Measurements from ENCODE around the gene DIO1.

The DIO1 gene

DNA sequence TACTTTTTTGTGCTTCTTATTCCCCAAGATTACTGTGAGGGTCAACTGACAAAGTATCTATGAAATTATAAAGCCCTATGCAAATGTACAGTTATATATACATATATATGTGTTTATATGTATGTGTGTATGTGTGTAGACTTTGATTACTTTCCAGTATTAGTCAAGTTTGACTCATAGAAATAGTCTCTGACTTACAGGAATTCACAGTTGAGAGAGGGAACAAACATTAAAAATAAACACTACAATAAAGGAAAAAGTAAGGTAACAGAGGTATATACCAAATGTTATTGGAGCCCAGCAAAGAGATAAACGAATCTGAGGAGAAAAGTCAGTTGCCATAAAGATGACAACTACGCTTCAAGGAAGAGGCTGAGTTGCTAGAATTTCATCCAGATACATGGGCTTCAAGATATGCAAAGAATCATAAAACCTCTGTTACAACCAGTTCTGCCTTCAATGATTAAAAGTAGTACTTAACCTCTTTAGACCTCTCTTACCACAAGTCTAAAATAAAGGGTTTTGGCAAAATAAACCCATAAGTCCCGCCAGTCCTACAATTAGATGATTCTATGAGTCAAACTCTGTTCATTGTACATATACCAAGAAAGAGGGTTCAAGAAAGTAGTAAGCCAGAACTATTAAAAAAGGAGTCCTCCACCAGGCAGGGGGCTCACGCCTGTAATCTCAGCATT, 44.3 kb downstream of the DIO1 start:
- no peak for DNase-seq

DNA sequence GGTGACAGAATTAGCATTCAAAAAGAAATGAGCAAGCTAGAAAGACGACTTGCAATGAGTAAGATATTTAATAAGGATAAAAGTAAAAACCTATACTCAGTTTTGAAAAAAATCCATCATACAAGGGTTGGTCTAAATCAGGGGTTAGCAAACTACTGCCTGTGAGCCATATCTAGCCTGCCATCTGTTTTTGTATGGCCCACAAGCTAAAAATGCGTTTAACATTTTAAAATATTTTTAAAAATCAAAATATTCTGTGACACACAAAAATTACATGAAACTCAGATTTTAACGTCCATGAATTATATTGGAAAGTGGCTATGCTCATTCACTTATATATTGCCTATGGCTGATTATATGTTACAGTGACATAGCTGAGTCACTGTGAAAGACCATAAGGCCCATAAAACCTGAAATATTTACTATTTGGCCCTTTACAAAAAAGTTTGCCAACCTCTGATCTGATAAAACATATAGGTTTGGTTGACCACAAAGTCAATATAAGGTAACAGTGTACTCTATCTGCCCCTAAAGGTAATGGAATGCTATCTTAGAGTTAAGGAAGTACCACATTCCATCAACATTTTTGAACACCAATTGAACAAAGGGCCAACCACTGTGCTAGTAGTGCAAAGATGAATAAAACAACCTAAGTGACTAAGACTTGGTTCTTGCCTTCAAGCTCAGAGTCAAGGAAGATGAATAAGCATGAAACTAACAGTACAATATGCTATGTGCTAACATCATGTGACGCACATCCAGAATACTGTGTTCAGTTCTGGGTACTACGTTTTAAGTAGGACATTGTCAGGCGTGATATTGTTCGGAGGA, 48.4 kb downstream of the DIO1 start:
- no peak for DNase-seq

DNA sequence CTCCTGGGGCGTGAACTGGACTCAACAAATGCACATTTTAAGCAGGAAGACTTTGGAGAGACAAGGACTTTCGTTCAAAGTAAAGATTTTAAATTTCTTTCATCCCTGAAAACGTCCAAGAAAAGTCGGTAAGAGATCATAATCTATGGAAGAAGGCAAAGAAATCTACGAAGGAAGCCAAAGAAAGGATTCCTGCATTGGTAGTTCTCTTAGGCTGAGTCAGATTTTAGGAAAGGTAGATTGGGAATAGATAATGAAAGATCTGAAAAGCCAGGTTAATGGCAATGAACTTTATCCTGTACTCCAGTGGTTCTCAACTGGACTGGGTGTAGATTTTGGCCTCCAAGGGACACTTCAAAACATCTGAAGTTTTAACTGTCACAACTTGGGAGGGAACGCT, 49.1 kb downstream of the DIO1 start:
- no peak for DNase-seq

DNA sequence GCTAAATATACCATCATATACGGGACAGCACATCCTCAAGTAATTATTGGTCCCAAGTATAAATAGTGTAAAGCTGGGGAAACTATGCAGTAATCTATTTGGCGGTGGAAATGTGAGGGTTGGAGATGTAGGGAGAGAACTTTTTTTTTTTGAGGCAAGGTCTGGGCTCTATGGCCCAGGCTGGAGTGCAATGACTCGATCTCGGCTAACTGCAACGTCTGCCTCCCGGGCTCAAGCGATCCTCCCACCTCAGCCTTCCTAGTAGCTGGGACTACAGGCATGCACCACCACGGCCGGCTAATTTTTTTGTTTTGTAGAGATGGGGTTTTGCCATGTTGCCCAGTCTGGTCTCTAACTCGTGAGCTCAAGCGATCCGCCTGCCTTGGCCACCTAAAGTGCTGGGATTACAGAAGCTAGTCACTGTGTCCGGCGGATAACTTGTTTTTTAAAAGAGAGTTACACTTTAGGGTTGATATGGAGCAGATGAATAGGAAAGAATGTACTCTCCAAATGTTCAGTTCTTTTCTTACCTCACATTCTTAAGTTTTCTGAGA, 49.6 kb downstream of the DIO1 start:
- DNase-seq, result no peak

DNA sequence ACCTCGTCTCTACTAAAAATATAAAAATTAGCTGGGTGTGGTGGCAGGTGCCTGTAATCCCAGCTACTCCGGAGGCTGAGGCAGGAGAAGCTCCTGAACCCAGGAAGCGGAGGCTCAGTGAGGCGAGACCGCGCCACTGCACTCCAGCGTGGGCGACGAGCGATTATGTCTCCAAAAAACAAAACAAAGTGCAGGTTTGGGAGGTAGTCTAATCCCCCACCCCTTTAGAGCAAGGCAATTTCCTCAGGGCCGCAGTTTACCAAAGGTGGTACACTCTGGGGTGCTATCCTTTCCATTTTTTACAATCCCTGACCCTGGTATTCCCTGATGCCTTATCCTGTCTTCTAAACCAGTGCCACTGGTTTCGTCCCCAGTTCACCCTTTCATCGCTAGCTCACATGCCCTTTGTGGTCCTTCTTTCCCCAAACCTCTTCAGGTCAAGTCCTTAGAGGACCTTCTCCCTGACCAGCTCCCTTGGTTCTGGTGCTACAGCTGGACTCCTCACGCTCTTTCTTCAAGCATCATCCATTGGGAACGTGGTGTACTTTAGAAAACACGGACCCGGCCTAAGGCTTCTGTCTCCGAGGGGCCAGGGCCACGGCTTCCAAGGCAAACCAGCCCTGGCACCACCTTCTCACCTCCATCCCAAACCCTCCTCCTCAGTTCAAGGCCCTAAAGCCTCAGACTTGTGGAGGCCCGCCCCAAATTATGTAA, 50.6 kb downstream of the DIO1 start:
- DNase-seq, result no peak

DNA sequence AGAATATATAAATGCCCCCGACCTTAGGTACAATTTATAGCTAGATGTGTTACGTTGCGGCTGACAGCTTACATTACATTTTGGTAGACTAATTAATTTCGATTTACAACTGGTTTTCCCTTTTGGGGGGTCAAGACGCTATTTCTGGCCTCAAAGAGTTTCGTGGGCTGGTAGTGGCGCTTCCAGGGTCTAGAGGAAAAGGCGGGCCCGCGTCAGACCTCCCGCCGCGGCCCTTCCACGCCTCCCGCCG, 51.1 kb downstream of the DIO1 start:
- no peak for DNase-seq

DNA sequence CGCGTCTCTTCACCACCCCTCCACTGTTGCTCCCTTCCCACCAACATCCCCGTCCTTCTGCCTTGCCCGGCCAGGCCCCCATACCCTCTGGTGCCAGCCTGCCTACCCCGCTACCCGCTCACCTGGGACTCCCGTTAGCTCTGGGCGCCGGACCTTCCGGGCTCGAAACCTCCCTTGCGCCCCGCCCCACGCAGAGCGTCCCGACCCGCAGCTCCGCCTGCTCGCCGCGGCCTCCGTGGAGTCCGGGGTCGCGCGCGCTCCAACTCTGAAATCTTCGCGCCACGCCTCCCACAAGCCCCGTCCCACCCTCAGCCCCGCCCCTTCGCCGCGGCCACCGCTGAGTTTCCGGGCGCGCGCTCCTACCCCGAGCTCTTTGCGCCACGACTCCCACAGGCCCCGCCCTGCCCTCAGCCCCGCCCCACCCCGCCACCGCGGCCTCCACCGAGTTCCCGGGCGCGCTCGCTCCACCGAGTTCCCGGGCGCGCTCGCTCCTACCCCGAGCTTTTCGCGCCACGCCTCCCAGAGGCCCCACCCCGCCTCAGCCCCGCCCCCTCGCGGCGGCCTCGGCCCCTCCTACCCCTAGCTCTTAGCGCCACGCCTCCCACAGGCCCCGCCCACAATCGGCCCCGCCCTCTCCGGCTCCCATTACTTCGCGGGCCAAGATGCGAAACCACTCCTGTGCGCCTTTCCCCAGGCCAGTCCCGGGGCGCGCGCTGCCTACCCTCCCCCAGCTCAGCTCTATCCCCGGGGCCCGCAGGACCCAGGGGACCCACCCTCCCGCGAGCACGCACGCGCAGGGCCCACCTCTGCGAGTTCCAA, 51.7 kb downstream of the DIO1 start, which contains the start of gene IFT25:
TSS of gene IFT25 (minus strand) at position 267 of the 819 bp plus-strand sequence. CDS start 5,617 bp downstream, outside the sequence.
- DNase-seq, result peak; percentile 69 to 100 (median 96)

DNA sequence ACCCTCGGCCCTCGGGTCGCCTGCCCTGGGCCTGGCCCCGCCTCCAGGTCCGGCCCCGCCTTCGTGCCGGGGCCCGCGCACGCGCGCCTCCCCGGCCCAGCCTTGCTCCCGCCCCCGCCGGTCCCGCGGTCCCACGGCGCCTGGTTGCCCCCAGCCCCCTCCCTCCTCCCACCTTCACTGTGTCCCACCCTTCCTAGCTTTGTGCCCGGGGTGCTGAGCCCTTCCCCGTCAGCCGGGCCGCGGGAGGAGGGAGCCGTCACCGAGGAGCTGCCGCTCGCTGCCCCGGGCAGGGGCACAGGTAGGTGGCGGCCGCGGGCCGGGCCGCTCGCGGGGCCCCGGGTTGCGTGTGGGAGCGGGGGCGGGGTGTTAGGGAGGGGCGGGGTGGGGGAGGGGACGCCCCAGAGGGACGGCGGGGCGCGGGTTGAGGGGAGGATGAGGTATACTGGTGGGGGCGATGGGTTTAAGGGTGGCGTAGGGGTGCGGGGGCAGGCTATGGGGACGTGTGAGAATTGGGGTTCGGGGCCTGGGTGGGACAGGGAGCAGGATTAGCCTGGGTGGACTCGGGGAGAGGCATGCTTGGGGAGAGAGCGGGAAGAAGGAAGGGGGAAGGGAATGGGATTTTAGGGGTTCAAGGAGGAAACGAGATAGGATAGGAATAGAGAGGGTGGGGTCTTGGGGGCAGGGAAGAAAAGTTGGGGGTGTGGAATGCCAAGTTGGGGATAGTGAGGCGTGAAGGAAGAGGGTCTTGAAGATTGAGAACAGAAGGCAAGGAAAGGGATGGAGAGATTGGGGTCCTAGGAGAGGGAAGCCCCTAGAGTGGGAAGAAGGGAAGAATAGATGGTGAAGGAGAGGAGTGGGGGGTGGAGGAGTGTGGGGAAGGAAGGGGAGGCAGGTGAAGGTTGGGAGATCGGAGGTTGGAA, 52.5 kb downstream of the DIO1 start, which contains the start of gene LRRC42:
TSS of gene LRRC42 (plus strand) at position 99 of the 920 bp plus-strand sequence. CDS start 5,650 bp downstream, outside the sequence.
- DNase-seq, result peak in 9 of 58 donors; percentile 44 to 97 (median 93)

DNA sequence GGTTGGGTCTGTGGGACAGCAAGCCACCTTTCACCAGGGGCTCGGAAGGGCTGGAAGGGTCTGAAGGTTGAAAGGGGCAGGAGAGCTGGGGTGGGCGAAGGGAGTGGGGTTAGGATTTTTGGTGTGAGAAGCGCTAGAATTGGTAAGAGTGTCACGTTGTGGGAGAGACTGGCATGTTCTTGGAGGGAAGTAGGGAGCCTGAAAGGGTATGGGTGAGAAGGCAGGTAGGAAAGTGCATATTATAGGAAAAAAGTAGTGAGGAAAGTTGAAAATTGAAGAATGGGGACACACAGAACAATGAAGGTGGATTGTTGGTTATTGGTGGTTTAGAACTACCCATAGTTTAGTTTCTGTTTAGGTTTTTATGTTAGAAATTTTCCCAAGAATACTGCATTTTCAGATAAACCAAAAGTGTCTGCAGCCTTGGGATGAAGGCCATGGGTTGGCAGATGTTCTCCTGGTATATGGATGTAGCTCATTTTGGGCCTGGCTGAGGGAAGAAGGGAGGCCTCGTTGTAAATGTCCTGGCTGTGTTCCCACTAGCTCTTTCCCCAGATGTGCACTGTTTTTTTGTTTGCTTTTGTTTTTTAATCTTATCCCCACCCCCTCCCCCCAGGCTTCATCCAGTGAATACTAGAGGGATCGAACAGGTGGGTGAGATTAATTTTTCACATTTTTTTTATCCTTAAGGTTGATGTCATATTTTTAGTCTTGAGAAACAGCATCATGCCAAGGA, 53.4 kb downstream of the DIO1 start:
- no peak for DNase-seq

DNA sequence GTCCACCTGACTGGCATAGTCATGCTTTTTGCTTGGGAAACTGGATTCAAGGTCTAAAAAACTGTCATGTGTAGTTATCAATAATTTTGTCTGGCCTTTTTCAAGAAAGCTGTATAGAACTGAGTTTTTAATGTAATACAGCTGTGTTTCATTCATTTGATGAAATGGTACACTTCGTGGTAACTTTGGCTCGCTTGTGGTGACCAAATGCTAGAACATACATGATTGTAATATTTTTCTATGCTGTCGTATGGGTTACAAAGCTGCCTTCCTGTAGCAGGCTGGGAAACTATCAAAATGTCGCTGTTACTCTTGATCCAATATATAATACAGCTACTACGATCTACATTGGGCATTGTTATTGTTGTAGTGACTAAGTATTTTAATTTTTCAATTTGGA, 54.3 kb downstream of the DIO1 start:
- no peak for DNase-seq

DNA sequence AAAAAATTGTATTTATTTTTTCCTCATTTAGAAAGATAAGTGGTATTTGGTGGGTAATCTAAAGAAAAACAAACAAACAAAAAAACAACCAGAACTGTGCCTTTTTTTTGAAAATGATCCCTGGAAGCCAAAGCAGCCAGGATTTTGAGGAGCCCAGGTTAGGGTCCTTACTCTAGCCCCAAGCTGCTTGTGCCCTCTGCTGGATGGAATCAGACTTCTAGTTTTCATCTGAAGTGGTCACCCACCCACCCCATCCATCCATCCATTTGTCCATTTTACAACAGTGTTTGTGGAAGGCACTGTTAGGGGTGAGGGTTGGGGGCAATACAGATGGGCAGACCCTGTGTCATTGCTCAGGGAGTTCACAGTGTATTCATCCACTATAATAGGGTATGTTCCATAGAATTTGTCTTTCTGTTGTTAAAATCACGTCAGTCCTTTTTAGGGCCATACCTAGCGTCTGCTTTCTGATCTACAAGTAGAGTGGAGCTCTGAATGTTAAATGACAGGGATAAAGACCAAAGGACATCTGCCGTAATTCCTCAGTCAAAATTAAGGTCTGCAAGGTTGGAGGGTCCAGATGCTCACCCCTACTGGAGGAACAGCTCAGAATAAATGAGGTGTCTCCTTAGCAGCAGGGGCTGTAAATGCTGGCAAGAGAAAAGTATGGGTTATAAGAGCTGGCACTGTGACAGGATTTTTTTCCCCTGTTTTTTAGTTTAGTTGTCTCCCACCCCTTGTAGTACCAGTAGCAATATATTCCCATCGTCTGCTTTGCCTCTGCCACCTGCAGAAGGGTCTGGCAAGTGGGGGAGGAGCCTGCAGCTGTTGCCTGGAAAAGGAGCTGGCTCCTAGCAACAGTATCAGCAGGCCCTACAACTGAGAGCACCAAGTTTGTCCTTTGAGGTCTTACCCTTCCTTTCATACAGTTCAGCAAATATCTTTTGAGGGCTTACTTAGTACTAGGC, 55.3 kb downstream of the DIO1 start:
- DNase-seq, result peak in 11 of 58 donors; percentile 5 to 45 (median 11)

DNA sequence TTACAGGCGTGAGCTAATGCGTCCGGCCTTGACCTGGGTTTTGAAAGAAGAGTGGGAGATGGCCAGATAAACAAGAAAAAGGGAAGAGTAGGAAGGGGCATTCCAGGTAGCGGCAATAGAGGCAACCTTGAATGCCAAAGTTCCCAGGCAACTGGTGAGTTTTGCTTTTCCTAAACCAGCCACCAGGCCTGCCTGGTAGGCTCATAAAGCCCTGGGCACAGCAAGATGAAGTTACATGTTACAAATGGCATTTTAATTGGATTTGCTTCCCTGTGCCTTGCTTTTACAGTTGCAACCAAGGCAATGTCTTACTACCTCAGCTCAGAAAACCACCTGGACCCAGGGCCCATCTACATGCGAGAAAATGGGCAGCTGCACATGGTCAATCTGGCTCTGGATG, 57.7 kb downstream of the DIO1 start:
- no peak for DNase-seq

DNA sequence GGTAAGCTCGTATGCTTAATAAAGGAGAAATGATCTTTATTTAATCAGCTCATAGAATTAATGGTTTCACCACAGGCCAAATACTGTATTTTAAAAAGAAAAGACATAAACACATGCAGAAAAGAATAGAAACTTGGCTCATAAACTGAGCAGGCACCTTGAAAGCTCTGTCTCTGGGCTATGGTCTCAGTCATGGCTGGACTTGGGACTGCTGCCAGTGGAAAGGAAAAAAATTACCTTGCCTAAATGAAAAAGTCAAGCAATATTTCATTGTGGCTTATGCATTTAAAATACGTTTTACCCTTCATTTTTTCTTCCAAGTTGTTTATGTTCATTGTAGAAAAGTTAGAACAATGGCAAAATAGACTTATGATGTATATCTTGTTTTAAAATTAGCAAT, 60.1 kb downstream of the DIO1 start:
- no peak for DNase-seq

DNA sequence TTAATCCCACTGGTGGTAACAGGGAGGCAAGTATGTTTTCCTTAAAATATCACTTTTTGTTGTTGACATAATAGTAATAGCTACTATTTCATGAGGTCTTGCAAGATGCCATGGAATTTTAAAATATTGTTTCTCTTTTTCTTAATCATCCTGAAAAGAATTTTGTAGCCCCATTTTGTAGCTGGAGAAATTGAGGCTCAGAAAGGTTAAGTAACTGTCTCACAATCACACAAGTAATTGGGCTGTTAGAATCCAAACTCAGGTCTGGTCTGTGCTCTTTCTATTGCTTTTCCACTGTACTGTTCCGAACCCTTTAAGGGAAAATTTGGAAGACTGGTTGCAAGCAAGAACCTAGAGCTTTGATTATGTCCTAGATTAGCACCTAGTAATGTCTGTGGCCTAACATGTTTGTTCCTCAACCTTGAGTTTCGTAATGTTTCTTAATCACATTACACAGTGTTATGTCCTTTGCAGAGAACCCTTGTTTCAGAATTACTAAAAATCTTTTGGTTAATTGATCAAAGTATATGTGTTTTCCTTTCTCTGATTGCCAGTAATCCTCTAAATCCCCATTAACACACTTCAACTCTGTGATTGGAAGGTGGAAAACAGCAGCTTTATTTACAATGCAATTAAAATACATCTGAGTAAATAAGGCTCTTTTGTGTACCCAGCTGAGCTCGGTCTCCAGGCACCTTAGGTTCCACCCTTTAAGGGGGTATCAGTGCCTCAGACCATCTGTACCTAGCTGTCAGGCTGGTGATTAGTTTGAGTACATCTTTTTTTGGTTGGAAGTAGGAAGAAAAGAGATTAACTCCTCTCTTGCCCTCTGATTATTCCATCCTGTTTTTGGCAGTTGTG, 62.6 kb downstream of the DIO1 start:
- no peak for DNase-seq

DNA sequence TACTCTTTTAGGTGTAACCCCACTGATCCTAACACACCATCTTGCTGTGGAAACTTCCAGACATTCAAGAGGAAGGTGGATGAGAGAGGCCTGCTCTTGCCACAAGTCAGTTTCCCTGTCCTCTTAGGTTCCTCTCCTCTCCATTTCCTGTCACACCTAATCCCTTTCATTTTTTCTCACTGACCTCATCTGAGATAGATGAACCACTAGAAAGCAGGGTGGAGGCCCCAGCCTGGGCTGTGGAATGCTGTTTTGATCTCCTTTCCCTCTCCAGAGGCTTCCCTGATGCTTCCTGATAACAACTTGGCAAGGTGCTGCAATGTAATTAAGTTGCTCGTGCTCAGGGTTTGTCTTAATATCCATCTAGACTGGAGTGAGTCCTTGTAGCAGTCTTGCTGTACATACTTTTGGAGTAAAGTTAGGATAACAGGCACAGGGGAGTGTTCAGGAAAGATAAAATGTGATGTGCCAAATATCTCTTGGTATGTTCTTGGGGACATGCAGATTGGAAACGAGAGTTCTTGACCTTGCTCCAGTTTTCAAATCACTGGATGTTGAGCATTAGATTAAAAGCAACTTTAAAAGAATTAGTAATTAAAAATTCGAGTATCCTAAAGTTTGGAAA, 63.3 kb downstream of the DIO1 start:
- DNase-seq, result no peak

DNA sequence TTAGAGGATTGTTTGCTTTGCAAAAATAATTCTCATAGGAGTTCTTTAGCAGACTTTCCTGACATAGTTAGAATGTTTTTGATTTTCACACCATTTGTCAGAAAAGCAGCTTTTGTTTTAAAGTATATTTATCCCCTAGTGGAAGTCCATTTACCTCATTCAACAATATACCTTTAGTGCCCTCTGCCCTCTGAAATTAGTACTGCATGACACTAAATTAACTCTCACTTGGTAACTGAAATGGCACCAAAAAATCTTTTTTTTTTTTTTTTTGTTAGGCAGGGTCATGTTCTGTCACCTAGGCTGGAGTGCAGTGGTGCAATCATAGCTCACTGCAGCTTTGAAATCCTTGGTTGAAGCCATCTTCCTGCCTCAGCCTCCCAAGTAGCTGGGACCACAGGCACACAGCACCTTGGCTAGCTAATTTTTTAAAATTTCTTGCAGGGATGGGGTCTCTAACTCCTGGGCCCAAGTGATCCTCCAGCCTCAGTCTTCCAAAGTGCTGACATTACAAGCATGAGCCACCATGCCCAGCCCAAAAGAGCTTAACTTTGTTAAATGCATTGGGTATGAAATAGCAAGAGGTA, 65.8 kb downstream of the DIO1 start:
- no peak for DNase-seq
